Measurements from ENCODE around the gene PICALM.
"Not testable (repeated sequence)": the region's sequence is repeated elsewhere in the genome, so short reads cannot be mapped to it uniquely, and the experiment has no call there.

PICALM gene, protein sequence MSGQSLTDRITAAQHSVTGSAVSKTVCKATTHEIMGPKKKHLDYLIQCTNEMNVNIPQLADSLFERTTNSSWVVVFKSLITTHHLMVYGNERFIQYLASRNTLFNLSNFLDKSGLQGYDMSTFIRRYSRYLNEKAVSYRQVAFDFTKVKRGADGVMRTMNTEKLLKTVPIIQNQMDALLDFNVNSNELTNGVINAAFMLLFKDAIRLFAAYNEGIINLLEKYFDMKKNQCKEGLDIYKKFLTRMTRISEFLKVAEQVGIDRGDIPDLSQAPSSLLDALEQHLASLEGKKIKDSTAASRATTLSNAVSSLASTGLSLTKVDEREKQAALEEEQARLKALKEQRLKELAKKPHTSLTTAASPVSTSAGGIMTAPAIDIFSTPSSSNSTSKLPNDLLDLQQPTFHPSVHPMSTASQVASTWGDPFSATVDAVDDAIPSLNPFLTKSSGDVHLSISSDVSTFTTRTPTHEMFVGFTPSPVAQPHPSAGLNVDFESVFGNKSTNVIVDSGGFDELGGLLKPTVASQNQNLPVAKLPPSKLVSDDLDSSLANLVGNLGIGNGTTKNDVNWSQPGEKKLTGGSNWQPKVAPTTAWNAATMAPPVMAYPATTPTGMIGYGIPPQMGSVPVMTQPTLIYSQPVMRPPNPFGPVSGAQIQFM

DNA sequence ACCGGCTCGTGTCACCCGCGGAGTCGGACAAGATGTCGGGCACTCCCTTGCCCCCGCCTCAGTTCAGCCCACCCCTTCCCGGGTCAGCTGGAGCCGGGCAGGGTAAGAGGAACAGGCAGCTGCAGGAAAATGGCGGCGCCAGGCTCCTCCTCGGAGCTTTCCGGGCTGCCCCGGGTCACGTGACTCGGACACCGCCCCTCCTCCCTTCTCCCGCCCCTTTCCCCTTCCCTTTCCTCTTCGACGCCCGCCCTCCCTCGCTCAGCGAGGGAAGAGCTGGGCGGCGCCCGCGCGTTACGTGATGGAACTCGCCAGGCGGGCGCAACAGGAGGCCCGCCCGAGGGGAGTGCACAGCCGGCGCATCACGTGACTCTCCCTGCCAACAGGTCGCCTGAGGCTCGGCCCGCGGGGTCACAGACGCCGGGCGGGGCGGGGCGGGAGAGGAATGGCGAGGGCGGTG lies at the start of gene PICALM:
Gene PICALM, minus strand, starts transcription at position 134 of the 457 bp plus-strand sequence. CDS start 304 bp downstream, outside the sequence.
- DNase-seq = peak; percentile 97

DNA sequence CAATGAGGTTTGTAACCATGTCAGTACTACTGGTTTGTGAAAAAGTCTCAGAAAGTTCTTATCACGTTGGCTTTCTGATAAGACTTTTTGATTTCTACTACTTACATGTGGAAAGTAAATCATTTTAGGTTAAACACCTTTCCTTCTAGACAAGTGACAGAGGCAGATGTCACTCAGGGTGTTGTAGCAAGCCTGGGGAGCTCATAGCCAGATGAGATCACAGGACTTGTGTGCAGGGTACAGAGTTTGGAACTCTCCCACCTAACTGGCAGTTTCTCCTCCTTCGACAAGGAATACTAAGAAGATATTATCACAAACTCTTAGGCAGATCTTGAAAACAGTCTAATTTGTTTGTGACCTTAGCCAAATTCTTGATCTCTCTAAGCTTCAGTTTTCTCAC lies 49.4 kb upstream of the PICALM start:
- no peak for DNase-seq

DNA sequence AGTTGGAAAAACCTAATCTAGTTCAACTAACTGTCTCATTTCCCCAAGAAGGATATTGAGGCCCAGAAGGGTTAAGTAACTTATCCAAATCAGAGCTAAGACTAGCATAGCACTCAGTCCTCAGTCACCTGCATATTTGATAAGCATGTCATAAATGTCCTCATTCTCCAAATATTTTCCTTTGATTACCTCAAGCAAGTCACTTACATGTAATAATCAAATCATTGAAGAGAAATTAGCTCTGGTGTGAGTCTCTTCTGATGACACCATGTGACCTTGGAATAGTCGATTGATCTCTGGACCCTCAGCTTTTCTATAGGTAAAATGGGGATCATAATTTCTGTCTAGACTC lies 48.8 kb upstream of the PICALM start:
- DNase-seq = no peak

DNA sequence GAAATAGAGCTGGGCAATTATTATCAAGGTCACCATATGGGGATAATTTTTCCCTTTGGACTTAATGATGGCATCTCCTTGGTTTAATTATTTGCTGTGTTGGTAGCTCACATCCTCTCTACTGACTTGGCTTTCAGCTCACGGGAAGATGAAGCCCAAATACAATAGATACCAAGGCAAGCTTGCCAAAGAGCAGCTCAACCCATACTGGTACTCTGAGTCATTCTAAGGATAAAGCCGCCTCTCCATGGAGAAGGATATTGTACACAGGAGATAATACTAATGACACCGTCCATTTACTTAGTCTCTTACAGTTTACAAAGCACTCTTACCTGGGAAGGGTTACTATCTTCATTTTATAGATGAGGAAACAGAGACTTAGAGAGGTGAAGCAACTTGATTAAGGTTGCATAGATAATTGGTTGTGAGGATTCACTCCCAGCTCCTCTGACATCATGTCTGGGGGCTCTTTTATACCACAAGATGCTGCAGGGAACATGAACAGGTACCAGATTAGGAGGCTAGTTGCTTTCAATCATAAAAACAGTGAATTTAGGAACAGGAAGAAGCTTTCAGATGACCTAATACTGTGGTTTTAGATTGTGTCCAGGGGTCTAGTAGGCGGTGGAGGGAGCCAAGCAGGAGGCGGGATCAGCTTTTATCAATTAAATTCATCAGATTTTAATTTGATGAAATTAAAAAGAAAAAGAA lies 48.3 kb upstream of the PICALM start:
- DNase-seq = no peak

DNA sequence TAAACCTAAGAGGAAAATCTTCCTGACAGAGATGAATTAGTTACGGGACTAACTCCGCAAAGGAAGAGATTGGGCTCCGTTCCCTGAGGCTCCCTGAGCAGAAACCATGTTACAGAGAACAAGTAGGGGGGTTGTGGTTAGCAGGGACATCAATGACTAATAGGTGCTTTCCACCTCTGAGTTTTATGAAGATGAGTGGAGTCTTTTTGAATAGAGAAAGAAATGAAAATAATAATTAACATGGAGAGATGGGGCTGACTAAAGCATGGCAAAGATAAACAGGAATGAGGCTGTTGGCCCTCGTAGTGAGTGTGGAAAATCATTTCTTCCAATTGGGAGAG lies 47.5 kb upstream of the PICALM start:
- DNase-seq = peak; percentile 16

DNA sequence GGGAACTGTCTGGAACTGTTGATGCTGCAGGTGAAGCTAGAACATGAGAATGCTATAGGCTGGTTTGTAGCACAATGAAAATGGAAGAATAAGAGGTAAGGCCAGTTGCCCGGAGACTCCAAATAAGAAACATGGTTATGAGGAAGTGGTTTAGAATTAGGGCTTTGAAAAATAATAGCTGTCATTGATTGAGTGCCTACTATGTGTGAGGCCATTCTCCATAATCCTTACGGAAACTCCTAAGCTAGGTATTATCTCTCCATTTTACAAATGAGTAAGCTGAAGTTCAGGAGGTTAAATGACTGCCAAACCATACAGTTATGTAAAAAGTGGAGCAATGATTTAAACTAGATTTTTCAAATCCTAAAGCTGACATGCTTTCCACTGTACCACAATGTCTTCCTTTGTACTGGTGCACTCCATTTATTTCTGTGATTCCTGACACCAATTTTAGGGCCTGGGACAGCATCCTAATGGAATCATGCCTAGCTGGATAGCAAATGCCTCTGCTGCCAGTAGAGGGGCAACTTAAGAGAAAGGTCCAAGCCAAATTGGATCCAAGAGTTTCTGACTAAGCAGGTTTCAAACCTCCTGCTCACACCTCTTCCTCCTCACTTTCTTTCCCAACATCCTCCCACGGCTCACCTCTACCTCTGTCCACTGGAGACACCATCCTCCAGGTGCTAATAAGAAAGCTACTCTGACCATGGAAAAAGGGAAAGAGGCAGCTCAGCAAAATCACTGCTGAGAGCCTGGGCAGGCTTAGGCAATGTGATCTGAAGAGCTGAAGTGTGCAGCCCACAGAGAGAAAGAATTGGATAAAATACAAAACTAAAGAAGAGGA lies 46.9 kb upstream of the PICALM start:
- no peak for DNase-seq

DNA sequence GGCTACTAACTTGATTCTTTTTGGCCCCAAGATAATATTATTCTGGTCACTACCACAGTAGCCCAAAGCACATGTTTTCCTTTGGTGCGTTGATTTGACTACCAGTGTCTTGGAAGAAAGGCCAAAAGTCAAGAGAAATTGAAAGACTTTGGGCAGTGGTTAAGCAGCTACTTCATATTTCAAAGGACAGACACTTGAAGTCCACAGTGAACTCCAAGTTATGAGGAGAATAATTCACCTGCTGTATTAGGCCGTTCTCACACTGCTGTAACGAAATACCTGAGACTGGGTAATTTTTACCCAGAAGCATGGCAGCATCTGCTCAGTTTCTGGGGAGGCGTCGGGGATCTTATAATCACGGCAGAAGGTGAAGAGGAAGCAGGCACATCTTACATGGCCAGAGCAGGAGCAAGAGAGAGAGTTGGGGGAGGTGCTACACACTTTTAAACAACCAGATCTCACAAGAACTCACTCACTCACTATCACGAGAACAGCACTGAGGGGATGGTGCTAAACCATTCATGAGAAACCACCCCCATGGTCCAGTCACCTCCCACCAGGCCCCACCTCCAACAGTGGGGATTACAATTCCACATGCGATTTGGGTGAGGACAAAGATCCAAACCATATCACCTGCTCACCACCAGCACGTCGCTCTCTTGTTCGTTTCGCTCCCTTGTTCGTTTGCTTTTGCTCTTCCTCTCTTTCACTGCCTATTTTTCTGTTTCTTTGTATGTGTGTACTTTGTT lies 40.2 kb upstream of the PICALM start:
- no peak for DNase-seq

DNA sequence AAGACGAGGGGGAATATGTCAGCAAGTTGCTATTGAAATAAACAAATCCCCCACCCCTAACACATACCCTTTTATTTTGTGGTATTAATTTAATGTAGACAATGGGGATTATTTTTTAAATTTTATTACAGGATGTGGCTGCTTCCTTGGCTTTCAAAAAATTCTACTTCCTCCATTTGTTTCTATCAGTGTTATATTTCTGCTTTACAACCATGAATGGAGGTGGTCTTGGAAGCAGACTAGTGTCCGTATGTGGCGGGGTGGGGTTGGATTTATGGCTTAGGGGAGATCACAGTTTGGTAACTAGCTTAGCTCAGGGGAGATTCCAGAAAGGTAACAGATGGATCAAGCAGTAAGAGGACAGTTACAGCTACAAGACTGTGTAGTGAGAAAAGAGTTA lies 39.3 kb upstream of the PICALM start:
- no peak for DNase-seq

DNA sequence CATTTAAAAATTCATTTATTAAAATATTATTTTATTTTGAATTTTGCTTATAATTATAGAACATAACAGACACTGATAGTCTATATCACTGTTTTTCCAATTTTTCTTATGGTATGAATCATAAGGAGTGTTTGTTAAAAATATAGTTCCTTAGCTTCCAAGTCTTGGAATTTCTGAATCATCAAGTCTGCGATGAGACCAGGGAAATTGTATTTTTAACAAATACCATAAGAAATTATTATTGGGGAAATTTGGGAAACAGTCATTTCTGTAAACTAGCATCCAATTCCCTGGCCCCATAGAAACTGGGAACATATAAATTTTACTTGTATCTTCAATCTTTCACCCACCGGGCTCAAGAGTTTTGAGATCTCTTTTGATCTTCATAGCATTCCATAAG lies 38.0 kb upstream of the PICALM start:
- no peak for DNase-seq

DNA sequence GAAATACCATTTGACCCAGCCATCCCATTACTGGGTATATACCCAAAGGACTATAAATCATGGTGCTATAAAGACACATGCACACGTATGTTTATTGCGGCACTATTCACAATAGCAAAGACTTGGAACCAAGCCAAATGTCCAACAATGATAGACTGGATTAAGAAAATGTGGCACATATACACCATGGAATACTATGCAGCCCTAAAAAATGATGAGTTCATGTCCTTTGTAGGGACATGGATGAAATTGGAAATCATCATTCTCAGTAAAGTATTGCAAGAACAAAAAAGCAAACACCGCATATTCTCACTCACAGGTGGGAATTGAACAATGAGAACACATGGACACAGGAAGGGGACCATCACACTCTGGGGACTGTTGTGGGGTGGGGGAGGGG lies 37.1 kb upstream of the PICALM start:
- not testable (repeated sequence) for DNase-seq

DNA sequence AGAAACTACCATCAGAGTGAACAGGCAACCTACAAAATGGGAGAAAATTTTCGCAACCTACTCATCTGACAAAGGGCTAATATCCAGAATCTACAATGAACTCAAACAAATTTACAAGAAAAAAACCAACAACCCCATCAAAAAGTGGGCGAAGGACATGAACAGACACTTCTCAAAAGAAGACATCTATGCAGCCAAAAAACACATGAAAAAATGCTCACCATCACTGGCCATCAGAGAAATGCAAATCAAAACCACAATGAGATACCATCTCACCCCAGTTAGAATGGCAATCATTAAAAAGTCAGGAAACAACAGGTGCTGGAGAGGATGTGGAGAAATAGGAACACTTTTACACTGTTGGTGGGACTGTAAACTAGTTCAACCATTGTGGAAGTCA lies 36.7 kb upstream of the PICALM start:
- not testable (repeated sequence) for DNase-seq

DNA sequence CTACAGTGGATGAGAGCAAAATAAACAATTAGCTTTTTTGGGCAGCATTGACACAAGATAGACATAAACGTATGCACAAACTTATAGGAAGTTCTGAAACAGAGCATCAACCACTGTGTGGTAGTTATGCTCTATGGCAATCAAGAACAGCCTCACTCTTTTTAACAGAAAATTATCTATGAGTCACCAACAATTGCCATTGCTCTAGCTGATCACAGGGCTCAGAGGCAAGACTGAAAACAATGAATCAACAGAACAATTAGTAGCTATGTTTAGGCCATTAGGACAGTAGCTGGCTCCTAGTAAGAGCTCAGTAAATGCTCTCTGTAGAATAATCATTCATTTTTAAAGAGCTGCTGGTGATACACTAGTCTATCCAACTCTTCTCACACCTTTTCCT lies 34.9 kb upstream of the PICALM start:
- DNase-seq = no peak

DNA sequence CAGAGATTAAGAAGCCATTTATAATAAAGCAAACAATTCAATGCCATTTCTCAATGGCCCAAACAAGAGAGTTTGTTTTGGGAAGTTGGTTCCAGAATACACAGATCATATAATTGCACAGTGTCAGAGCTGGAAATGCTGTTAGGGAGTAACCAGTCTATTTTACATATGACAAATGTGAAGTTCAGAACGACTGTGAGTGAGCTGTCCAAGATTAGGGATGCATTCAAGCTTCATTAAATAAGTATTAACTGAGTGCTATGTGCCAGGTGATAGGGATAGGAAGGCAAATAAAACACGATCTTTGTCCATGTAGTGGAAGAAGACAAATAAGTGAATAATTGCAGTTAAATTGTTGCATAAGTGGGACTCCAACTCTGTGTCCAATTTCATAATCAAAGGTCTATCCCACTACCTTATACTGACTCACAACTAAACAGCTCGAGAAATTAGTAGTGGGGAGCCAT lies 33.1 kb upstream of the PICALM start:
- DNase-seq = no peak

DNA sequence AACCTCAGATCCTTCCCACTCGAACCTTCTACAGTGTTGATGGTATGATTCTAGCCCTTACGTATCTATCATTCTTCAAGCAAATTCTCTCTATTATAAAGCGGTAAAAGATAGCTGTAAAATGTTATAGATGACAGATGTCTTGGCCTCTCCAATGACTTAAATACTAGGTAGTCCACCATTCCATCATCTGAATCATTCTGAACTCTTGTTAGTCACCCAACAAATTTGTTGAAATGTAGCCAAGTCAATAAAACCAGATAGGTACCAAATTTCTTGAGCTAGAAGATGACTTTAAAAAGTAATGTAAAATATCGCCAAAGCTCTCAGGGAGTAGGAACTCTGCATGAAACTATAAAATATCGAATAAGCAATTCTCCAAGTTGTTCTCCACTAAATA lies 32.6 kb upstream of the PICALM start:
- no peak for DNase-seq

DNA sequence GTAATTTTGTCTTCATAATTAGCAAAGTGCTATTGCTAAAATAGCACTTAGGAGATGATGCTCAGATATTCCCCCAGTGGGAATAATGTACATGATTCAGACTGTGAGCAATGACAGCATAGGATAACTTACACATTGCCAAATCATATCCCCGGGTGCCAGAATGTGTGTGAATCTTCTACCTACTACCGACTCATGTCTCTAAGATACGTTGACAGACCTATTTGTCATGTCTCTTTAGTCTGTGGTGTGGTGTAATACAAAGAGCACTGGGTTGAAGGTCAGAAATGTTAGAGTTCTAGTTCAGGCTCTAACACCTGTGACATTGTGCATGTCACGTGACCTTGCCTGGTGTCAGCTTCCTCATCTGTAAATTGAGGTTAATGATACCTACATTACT lies 31.0 kb upstream of the PICALM start:
- no peak for DNase-seq

DNA sequence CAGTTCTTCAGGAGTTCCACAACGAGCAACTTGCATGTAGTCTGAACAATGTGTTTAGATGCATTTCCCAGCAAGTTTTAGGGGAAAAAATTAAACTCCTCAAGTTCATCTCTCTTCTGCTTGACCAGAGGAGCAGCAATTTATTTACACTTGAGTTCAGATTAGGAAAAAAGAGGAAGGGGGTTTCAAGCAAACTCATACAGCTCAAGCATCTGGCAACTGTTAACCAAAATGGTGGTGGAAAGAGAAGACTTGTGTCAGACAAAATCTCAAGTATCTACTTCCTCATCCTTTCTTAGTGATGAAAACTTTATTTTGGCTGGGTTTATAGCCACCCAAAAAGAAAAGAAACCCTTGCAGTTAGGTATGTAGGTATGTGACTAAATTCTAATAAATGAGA lies 29.1 kb upstream of the PICALM start:
- DNase-seq = no peak

DNA sequence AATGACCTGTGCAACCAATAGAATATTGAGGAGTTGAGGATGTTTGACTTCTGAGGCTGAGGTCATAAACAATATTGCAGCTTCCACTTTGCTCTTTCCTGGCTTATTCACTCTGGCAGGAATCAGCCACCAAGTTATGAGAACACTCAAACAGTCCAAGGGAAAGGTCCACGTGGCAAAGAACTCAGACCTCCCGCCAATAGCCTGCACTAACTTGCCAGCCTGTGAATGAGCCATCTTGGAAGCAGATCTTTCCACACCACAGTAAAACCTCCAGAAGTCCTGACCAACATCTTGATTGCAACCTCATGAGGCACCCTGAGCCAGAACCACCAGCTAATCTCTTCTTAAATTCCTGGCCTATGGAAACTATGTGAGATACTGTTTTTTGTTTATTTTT lies 22.7 kb upstream of the PICALM start:
- DNase-seq = no peak

DNA sequence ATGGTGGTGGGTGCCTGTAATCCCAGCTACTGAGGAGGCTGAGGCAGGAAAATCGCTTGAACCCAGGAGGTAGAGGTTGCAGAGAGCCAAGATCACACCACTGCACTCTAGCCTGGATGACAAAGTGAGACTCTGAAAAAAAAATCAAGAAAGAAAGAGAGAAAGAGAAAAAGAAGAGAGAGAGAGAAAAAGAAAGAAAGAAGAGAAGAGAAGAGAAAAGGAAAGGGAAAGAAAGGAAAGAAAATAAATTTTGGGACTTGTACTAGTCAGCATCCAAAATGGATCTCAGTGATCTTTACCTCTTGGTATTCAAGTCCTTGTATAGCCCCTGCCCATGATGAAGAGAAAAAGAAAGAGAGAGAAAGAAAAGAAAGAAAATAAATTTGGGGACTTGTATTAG lies 22.2 kb upstream of the PICALM start:
- DNase-seq = no peak

DNA sequence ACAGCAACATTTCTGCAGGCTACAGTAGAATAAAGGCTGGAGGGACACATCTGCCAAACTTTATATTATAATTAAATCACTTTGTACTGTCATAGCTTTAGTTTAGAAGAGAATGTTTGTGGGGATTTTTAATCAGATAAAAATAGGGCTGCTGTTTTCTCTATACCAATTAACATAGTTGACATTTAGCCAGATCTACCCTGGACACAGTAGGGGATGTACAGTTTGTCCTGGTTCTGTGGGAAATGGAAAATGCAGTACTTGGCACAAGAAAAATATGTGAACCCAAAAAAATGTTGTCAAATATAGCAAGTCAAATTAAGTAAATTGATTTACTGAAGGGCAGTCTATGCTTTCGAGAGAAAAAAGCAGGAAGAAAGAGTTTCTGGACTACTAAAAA lies 20.8 kb upstream of the PICALM start:
- DNase-seq = no peak

DNA sequence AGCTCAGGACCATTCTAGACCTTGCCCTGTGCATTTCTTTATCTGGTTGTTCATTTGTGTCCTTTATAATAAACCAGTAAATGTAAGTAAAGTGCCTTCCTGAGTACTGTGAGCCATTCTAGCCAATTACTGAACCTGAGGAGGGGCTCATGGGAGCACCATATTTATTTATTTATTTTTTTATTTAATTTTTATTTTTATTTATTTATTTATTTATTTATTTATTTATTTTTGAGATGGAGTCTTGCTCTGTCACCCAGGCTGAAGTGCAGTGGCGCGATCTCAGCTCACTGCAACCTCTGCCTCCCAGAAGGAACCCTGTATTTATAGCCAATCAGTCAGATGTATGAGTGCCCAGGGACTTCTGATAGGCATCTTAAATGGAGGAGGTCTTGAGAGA lies 18.8 kb upstream of the PICALM start:
- not testable (repeated sequence) for DNase-seq

DNA sequence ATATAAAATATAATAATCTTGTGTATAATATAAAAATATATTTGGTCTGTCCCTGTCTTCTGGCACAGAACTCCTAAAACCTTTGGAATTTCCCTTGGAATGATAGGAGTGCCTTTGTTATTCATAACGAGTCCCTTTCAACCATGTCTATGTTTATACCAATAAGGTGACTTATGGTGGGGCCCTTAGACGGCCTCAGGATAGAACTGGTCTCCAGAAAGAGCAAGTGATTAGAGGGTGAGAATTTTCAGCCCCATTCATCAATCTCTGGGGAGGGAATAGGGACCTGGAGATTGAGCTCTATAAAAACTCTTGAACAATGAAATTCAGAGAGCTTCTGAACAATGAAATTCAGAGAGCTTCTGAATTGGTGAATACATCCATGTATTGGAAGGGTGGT lies 18.4 kb upstream of the PICALM start:
- DNase-seq = no peak

DNA sequence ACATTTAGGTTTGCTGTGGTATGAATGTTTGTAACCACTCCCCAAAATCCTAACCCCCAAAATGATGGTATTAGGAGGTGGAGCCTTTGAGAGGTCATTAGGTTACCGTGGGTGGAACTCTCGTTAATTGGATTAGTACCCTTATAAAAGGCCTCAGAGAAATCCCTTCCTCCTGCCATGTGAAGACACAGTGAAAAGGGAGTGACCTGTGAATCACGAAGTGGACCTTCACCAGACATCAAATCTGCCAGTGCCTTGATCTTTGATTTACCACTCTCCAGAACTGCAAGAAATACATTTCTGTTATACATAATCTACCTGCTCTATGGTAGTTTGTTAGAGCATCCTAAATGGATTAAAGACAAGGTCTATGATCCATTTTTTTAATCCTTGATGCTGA lies 12.6 kb upstream of the PICALM start:
- no peak for DNase-seq

Measured in activated CD8-positive, alpha-beta memory T cell treated with anti-CD3 and anti-CD28 coated beads, Interleukin-2, amount 50 U/mL, for 4 hours (primary cell).